Measurements from ENCODE around the gene IFIT1B.

Gene IFIT1B

DNA sequence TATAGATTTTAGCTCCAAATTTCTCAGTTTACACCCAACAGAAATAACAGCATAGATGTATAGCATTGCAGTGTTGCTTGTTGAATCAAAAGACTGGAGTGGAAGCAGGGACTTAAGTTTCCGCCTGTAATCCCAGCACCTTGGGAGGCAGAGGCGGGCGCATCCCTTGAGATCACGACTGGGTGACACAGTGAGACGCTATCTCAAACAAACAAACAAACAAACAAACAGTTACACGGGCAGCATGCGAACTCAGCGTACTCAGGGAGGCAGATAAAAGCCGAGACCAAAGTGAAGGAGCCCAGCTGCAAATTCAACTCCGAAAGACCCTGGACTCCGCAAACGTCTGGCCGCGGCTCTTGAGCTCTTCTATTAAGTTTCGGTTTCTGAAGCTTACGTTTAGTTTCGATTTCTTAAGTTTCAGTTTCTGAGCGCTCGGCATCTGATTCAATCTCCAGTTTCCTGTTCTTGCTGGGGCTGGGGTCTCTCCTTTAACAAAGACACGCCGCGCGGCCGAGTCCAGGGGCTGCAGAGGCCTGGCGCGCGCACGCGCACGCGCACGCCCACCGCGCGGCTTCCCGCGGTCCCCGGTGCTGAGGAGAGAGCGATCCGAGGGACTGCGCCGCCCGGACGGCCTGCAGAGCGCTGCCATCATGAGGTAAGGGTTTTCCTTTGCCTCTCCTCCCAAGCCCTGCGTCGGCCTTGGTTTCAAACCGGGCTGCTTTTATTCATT lies 36.5 kb downstream of the IFIT1B start, which contains the start of gene IFIT5:
TSS of gene IFIT5 (plus strand) at position 423 of the 733 bp plus-strand sequence. CDS start at position 654, 231 bp downstream.
- DNase-seq (ENCODE audit: low spot score): peak; percentile 64

GRCh38 chr10:89414879-89415821 lies 37.3 kb downstream of the IFIT1B start:
- DNase-seq (ENCODE audit: low spot score): peak; percentile 13

DNA sequence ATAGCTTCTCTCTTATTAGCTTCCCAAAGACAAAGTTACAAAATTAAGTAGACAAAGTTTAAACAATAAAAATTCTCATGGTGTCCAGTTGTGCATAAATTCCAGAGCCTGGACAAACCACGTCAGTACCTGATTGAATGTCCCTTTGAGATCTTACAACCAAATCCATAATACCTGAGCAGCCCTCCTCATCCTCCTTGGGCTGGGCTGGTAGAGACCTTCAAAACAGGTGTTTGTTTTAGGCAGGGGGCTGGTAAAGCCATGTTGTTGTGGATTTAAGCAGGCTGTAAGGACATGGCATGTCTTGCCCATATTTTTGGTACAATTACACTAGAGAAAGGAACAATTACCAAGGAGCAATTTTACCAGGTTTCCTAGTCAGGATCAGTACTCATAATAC lies 38.6 kb downstream of the IFIT1B start:
- no peak for DNase-seq (ENCODE audit: low spot score)

DNA sequence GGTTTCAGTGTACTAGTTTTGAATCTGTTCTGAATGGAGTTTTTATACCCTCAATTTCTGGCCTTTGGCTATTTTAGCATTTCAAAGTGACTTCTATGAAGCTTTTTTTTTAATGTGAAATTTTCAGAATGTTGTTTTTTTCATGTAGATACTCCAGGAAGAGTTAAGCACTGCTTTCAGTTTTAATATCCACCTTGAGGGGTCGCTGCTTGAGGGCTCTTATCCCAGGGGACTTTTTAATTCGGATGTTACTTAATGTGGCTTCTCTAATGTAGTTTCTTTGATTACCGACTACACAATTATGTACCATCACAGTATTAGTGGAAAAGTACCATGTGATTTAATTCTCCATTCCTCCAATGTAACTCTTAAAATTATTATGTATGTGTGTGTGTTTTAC lies 41.7 kb downstream of the IFIT1B start:
- no peak for DNase-seq (ENCODE audit: low spot score)

DNA sequence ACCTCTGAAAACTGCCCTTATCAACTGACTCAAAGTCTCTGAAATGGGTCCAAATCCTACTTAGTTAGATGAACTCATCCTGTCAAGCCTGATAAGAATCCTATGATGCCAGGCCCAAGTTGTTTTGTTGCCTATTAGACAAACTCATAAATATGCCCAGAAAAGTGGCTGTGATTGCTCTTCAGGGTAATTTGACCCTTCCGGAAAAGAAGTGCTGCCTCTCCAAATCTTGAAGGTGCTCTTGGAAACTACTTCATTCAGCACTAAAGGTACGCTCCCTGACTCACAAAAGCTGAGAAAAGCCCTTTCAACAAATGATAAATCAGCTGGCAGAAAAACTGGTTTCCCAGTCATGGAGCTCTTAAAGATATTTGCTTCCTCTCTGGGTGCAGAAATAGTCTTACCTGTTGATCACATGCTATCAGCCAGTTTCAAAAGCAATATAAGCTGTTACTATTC lies 43.2 kb downstream of the IFIT1B start:
- no peak for DNase-seq (ENCODE audit: low spot score)

DNA sequence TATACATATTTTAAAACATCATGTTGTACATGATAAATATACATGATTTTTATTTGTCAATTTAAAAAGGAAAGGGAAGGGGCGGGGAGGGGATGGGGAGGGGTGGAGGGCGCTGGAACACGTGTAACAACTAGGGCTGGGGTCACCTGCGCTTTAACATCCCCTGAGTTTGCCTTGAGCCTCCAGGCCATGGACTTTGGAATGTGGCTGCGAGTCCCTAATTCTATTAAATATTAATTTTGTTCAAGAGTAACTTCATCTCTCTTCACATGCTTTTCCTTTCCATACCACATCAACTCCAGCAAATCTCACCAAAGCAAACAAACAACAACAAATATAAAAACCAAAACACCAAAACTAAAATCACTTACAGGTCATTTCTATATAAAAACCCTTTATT lies 47.1 kb downstream of the IFIT1B start:
- no peak for DNase-seq (ENCODE audit: low spot score)

DNA sequence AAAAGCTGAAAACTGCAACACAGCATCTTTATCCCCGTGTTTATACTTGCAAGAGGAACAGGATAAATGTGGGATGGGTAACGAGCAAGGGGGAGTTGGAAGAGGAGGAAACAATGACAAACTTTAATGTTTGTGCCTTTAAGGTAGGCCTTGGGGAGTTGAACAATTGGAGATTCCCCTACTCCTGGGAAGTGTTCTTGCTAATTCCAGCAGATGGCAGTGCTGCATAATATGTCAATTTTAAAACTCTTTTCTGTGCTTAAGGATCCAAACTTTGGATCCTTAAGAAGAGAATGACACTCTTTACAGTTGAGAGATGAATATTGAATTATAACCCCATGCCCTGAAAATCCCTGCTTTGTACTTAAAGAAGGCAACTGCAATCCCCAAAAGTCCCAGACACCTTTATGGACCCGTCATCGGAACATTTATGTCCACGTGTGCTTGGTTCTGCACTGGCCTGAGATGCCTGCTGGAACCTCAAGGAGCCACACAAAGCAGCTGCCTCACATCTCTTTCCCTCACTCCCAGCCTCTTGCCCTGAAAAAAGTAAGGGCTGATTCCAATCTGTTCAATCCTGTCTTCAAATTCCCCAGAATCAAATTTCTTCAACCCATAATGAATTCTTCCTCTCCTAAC lies 48.5 kb downstream of the IFIT1B start:
- DNase-seq (ENCODE audit: low spot score): peak; percentile 11

- DNase-seq (ENCODE audit: low spot score): no peak
Measured at GRCh38 chr10:89427629-89428028, 49.8 kb downstream of the IFIT1B start.

GRCh38 chr10:89428877-89429276 lies 51.0 kb downstream of the IFIT1B start:
- DNase-seq (ENCODE audit: low spot score): no peak

DNA sequence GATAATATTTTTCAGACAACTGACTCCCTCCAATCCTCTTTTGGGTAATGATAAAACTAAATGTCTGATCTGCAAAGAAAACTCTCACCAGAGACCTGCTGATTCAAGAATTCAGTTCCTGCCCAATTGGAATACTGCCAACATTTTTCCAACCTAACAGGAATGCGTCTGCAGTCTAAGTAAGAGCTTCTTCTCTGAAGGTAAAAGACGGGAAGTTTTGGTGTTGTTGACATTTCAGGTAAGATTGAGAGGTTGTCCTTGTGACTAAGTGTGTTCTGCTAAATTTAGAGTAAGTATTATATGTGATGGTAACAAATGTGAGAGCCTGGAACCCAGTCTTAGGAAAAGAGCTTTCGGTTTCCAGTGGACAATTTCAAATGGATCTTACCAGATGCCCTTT lies 54.1 kb downstream of the IFIT1B start:
- no peak for DNase-seq (ENCODE audit: low spot score)
